Psoas muscle (tissue), 8 donors: ENCODE measurements around the gene ACBD5. TPM values are rescaled to one million over a fixed set of nuclear protein-coding genes. Genes with fewer than 3 reads are reported as not detected.

Experiments used
- ATAC-seq, 4 donors: fragments of 200-7000 bp; cut with Tn5 transposase; one replicate each; pipeline ENCODE4 v1.9.1; 2020; ENCODE audit warnings: moderate library complexity in 3 of 4, mild to moderate bottlenecking in 2 of 4
- DNase-seq, 2 donors: peaks; one replicate each; pipeline ENCODE4 v3.0.0-alpha.2; 2020
- H3K27ac ChIP-seq: fragments of 200-600 bp; one replicate; pipeline ENCODE4 v1.8.0; 2022
- H3K27me3 ChIP-seq, 3 donors: fragments of 200-600 bp in 1 of 3; one replicate each; pipeline versions ENCODE4 v1.6.1 to v1.8.0; 2013 to 2022; ENCODE audit warnings: low read length in 2 of 3, mild to moderate bottlenecking in 2 of 3, moderate library complexity in 1 of 3; ENCODE audit not compliant: insufficient read depth in 3 of 3
- H3K36me3 ChIP-seq, 2 donors: fragments of 200-600 bp in 1 of 2; one replicate each; pipeline versions ENCODE4 v1.6.1 to v1.8.0; 2013 to 2022; ENCODE audit warnings: low read depth in 1 of 2, mild to moderate bottlenecking in 1 of 2, moderate library complexity in 1 of 2; ENCODE audit not compliant: insufficient read depth in 1 of 2
- H3K4me1 ChIP-seq: fragments of 200-600 bp; one replicate; pipeline ENCODE4 v1.8.0; 2022
- H3K4me3 ChIP-seq: fragments of 200-600 bp; one replicate; pipeline ENCODE4 v1.8.0; 2022; ENCODE audit warnings: mild to moderate bottlenecking
- H3K9me3 ChIP-seq: fragments of 200-600 bp; one replicate; pipeline ENCODE4 v1.8.0; 2022
- CTCF ChIP-seq: fragments of 200-600 bp; IDR thresholded peaks from one replicate; pipeline ENCODE4 v1.8.0; 2022; ENCODE audit warnings: antibody characterized with exemption
- WGBS, 3 donors: extraction: QIAGEN DNeasy Blood & Tissue Kit; methylation state at CpG; one replicate each; pipeline versions ENCODE4 v1.1.6 to v1.1.7; 2013; 5-methylcytosine and 5-hydroxymethylcytosine counted together
- intact Hi-C, 2 donors: fragments of 100-400 bp; cut with DNase I; formaldehyde crosslinking; loops; one replicate each; pipeline versions ENCODE4 v1.11.0 to v1.14.2; 2022
- polyA plus RNA-seq, 3 donors: library from polyadenylated mRNA; stranded (reverse); fragments of 200-250 nt; gene quantifications; one replicate each; pipeline ENCODE4 v1.2.3, GENCODE V29; 2013
- total RNA-seq, 4 donors: library from RNA; stranded (reverse); fragmentation: NEBNext Ultra II Directional in 2 of 4; extraction: Animal tissue kit (Norgen Biotek cat#: 25700) in 2 of 4; gene quantifications; one replicate each; pipeline versions ENCODE4 v1.2.1 to v1.2.4, GENCODE V29; 2021 to 2023
- donor health status: healthy with polysubstance abuse.
- donor health status: DM: no; HTN: no; CAD: no; lungs with moderate emphysema.
- donor health status: Bipolar disorder and iron deficiency.
- donor health status: healthy.
- donor health status: DM: yes; HTN: yes; CAD: no.
- donor health status: DM: no; HTN: no; CAD: no.
- donor health status: DM: no; HTN: no; CAD: no.
- donor health status: DM: yes; HTN: yes; CAD: no.

The ACBD5 gene
- total and polyA plus RNA-seq, 7 donors: 18.4 to 53.6 (median 33.3) TPM

GRCh38 chr10:27258838-27259812 lies 18.5 kb upstream of the ACBD5 start:
- H3K4me3 ChIP-seq: peak overlapping the region; percentile 64
- intact Hi-C loops: no loop called here
- H3K4me1 ChIP-seq: no peaks in the 10 kb centered on the region
- no peaks in the 10 kb centered on the region for H3K36me3 ChIP-seq
- H3K27ac ChIP-seq: no peak overlapping the region
- no peaks in the 10 kb centered on the region for H3K9me3 ChIP-seq
- TF ChIP-seq CTCF: no peak
- H3K27me3 ChIP-seq: peaks cover 0 to 46% (median 11%) of the 10 kb centered on the region in 3 donors
- 10 to 14% (median 12%) methylated on average over 46 to 75 of the region's 75 CpGs for WGBS, 3 donors
- peak in 3 of 4 donors; percentile 20 to 58 (median 49) for ATAC-seq
- DNase-seq: no peak

- DNase-seq (no peak), ATAC-seq (no peak)
- H3K27ac ChIP-seq: no peak overlapping the region
- H3K36me3 ChIP-seq: no peaks in the 10 kb centered on the region
- H3K27me3 ChIP-seq: peaks cover 0 to 46% (median 11%) of the 10 kb centered on the region in 3 donors
- WGBS, 3 donors: 6 to 7% (median 6%) methylated on average over 16 to 18 of the region's 18 CpGs
- peak overlapping the region; percentile 64 for H3K4me3 ChIP-seq
- intact Hi-C loops: no loop called here
- H3K9me3 ChIP-seq: no peaks in the 10 kb centered on the region
- no peak for TF ChIP-seq CTCF
- H3K4me1 ChIP-seq: no peaks in the 10 kb centered on the region
These were observed 17.9 kb upstream of the ACBD5 start for GRCh38 chr10:27258492-27258837.

- no peaks in the 10 kb centered on the region for H3K36me3 ChIP-seq
- H3K27me3 ChIP-seq: peaks cover 0 to 45% (median 11%) of the 10 kb centered on the region in 3 donors
- DNase-seq: no peak
- intact Hi-C loops: no loop called here
- 95 to 97% (median 96%) methylated on average over 27 to 43 of the region's 58 CpGs for WGBS, 3 donors
- H3K4me3 ChIP-seq: no peak overlapping the region
- TF ChIP-seq CTCF: no peak
- no peaks in the 10 kb centered on the region for H3K9me3 ChIP-seq
- no peaks in the 10 kb centered on the region for H3K4me1 ChIP-seq
- H3K27ac ChIP-seq: no peak overlapping the region
- no peak for ATAC-seq
These were observed 15.9 kb upstream of the ACBD5 start for GRCh38 chr10:27256299-27257189.

- Histone ChIP-seq H3K36me3 (no peaks in the 10 kb centered on the region), H3K4me3 (no peak overlapping the region), H3K27me3 (peaks cover 0 to 16% (median 2%) of the 10 kb centered on the region in 3 donors), H3K4me1 (no peaks in the 10 kb centered on the region), H3K9me3 (no peaks in the 10 kb centered on the region), H3K27ac (no peak overlapping the region)
- 87 to 92% (median 90%) methylated on average over 5 of the region's 5 CpGs for WGBS, 3 donors
- intact Hi-C loops: no loop called here
- DNase-seq (no peak), ATAC-seq (no peak)
- TF ChIP-seq CTCF: no peak
These were observed 13.0 kb upstream of the ACBD5 start for GRCh38 chr10:27253576-27253975.
